ENCODE results near the gene PTPN5.

- no peak for TF ChIP-seq GATA3 (IDR thresholded peaks at IDR 0.05; ENCODE audit: low read depth, low read length)
- no peak for TF ChIP-seq GATA2 (IDR thresholded peaks at IDR 0.05; ENCODE audit: low read depth, low read length)
Measured at GRCh38 chr11:18794956-18795355, 3.4 kb upstream of the PTPN5 start.

All from SH-SY5Y (cell line).